GM21390 (cell line): ENCODE results near the gene SUSD6.

ENCODE experiments used
- ATAC-seq: cut with Tn5 transposase; IDR thresholded peaks from one replicate; pipeline ENCODE4 v1.9.1; 2021; ENCODE audit not compliant: unreplicated experiment

Gene SUSD6, protein sequence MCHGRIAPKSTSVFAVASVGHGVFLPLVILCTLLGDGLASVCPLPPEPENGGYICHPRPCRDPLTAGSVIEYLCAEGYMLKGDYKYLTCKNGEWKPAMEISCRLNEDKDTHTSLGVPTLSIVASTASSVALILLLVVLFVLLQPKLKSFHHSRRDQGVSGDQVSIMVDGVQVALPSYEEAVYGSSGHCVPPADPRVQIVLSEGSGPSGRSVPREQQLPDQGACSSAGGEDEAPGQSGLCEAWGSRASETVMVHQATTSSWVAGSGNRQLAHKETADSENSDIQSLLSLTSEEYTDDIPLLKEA

DNA sequence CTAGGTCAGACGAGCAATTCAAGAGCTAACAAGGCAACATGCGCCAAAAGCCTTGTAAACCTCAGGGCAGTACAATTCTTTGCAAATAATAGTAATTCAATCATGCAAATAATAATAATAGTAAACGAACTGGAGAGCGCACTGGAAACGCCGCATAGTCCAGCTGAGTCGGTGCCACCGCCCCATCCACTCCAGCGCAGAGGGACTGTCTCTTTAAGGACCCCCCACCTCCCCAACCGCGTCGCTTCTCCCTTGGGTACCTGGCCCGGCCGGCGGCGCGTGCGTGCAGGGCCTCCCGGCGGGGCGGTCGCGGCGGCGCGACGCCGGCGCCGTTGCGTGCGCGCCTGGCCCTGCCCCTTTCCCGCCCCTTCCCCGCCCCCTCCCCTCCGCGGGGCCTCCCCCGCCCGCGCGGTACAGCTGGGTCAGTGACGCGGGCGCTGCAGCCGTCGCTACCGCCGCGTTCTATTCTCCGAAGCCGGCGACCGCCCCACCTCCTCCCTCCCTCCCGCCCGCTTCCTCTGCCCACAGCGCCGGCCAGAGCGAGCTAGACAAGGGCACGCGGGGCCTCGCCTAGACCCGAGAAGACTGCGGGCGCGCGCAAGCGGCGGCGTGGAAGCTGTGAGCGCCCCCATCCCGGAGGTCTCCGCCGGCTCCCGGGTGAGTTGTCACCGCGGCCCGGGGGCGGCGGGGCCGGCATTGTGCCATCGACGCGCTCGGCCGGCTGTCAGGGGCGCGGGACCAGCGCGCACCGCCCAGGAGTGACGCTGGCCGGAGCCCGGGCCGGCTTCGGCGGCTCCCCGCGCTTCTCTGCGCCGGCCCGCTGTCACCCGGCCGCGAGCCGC is at the start of gene SUSD6:
TSS of gene SUSD6 (plus strand) at position 425 of the 842 bp plus-strand sequence. CDS start 46,997 bp downstream, outside the sequence.
- ATAC-seq: peak; percentile 52

DNA sequence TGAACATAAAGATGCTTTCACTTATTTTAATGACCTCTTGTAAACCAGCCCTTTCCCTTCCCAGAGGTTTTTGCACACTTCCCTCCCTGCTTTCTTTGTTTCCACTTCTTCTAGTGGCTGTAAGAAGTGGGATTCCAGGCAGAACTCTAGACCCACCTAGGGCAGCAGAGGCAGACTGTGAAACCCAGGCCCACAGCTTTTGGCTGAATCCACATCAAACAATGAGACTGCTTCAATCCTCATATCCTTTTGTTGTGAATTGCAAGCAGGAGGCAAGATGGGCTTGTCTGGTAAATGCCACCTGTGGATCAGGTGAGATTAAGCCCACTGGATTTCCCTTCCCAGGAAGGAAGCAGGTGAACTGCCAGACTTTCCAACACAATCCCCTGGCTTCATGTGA is 49.5 kb upstream of the SUSD6 start:
- ATAC-seq: no peak

DNA sequence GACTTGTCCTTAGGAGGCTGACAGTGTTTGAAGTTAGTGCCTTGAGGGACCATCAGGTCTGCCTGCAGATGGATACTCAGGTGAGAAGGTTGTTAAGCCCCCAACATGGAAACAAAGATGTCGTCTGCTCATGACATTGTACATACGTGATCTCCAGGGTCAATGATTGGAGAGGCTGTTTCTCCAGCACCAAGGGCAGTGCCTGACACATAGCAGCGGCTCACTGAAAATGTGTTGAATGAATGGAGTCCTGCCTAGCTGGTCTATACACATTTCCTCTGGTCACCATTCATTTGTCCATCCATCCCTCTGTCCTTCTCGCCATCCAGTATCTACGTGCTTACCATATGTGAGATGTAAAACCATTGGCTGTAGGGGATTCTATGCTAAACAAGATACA is 43.8 kb upstream of the SUSD6 start:
- no peak for ATAC-seq

DNA sequence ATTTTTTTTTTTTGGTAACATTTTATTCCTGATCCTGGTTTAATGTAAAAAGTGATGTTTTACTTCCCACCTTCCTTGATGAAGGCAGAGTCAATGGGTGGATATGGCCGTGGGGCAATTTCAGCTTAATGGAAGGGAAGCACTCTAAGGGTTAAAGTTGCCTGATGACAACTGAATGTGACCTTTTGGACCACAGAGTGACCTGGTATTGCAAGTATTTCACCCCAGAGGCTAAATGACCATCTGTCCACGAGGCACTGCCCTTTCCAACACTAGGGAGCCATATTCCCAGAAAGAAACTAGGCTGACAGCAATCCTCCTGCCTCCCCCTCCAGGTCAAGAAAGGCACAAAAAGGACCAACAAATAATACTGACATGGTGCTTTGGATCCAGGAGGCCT is 41.5 kb upstream of the SUSD6 start:
- ATAC-seq: no peak

DNA sequence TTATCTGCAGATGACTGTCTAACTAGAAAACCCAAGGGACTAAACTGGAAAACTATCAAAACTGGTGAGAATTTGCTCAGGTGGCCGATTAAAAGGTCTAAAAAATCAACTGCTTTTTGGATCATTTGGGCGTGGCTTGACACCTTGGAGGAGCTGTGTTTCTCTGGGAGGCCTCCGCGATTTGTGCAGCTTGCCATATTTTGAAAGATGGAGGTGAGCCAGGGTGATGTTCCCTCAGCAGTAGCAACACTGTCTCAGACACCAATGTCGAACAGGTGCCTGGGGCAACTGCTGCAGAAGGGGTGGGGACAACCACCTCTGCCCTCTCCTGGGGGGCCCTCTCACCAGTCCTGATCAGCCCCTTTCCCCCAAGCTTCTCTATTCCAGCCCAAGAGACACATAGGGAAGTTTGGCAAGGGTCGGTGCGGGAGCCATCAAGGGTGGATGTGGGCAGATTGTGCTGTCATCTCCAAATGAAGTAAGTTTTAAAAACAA is 40.5 kb upstream of the SUSD6 start:
- ATAC-seq: no peak

DNA sequence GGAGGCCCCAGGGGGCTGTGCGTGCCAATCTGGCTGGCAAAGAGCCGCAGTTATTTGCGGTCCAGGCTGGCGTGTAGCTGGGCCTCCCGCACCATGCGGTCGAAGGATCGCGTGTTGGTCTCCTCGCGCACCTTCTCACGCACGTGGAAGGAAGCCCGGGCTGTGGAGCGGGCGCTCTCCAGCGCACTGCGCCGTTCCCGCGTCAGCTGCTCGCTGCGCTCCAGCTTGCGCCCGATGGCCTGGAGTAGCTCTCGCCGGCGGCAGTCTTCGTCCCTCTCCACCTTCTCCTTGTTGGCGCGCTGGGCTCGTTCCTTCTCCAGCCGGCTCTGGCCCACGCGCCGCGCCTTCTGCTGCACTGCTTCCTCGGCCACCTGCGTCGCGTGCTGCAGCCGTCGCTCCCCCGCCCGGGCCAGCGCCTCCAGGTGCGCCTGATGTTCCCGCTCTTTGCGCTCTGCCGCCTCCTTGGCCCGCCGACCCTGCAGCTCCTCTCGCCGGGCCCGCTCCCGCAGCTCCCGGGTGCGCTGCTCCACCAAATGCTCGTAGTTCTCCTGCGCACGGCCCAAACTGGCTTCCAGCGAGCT is 39.9 kb upstream of the SUSD6 start:
- no peak for ATAC-seq

DNA sequence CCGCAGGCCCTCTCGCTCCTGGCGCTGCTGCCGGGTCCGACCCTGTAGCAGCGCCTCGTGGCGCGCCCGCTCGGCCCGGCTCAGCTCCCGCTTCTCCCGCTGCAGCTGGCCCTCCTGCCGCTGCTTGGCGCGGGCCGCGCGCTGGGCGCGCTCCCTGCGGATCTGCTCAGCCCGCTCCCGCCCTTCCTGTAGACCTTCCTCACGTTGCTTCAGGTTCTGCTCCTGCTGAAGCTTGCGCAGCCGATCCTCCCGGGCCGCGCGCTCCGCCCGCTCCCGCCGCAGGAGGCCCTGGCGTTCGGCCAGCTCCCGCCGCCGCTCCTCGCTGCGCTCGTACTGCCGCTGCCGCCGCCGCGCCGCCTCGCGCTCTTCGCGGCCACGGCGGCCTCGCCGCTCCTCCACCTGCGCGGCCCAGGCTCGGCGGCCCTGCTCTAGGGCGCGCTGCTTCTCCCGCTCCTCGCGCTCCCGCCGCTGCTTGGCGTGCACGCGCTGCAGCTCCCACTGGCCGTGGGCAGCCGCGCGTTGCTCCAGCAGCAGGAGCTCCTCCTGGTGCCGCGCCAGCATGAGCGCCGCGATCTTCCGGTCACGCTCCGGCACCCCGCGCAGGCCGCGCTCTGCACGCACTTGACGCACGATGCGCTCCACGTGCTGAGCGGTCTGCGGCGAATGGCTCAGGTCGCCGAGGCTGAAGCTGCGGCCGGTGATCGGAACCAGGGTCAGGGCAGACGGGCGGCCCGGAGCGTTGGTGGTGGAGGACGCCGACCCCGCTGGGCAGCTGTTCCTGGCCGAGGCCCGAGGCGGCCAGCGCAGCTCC is 39.2 kb upstream of the SUSD6 start:
- ATAC-seq: no peak

DNA sequence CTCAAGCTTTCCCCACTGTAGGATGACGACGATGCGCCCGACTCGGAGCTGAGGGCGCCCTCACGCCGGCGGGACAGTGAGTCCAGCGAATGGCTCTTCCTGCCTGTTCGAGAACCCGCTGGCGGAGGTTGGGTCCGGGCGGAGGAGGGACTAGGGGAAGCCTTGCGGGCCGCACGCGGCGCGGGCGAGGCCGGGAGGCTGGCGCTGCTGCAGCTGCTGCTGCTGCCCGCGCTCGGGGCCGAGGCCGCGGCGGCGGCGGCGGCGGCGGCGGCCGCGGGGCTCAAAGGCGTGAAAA is 38.6 kb upstream of the SUSD6 start:
- ATAC-seq: no peak

DNA sequence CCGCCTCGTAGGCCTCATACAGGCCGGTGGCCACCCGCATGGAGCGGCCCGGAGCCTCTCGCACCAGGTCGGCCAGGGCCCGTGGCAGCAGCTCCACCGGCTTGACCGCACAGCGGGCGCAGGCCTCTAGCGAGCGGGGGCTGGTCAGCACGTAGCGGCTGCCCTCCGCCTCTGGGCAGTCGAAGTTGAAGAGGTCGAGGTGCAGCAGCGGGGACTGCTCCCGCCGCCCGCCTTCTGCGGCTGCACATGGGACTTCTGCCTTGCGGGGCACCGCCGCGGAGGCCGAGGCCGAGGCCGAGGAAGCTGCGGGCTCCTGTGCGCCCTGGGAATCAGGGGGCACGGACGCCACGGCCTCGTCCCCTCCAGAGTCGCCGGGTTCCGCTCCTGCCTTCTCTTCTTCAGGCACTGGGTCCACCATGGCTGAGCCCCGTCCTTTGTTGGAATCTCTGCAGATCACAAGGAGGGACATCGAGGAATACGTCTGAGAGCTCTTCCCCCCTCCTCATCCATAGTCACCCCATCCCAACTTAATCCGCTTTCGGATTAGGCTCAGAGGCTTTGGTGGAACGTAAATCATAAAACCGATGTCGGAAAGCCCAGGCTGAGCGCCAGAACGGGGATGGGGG is 38.1 kb upstream of the SUSD6 start:
- ATAC-seq: no peak

DNA sequence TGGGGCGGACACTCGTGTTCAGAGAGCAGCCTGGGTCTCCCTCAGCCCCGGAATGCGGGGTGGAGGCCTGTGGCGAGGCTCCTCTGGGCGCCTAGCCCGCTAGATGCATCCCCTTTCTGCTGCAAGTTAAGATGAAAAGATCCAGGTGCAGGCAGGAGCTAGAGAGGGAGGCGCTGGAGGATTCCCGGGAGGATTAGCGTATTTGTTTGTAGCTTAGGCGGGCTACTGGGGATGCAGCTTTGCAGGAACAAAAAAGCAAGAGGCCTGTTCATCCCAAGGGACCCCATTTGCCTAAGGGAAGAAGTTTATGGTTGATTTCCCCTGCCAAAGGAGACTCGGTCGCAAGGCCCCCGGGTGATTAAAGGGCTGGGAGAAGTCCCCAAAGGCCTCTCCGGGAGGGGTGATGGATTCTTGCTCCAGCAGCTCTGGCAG is 37.5 kb upstream of the SUSD6 start:
- no peak for ATAC-seq

DNA sequence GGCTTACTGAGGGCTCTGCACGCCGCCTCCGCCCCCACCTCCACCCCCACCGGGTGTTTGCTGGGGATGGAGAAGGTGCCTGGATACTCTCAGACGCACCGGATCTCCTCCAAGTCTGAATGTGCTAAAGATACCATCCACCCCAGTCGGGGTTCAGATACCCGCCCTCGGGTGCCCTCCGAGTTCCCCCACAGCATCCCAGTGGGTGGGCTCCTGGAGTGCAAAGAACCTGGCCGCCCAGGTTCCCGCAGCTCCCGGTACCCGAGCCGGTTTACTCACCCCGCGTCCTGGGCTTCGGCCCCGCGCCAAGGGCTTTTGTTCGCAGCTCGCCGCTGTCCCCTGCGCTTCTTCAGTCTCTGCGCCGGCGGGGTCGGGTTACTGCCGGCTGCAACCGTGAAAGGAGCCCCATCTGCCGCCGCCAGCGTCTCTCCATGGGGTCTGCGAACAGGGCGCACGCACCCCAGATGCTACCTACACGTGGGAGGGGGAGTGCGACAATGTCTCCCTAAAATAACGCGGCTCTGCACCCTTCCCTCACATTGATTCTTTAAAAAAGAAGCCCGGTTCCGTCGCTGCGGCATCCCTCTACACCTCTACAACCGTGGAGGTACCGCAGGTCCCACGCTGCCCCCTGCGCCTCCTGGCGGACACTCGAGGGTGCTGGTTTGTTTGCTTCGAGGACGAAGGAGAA is 37.0 kb upstream of the SUSD6 start, which contains the start of gene CCDC177:
TSS of gene CCDC177 (minus strand) at position 609 of the 691 bp plus-strand sequence. CDS start 1,249 bp downstream, outside the sequence.
- ATAC-seq: no peak

DNA sequence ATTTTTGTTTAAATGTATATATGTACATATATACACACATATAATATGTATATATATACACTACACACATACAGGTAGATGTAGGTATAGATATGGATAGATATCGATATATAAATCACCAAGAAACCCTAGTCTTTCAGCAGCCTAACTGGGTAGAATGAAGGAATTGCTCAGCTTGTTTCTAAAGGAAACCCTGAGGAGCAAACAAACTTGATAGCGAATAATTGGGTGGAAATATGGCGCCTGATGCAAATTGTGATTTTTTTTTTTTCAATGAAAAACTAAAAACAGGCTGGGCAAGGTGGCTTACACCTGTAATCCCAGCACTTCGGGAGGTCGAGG is 36.5 kb upstream of the SUSD6 start:
- ATAC-seq: no peak

DNA sequence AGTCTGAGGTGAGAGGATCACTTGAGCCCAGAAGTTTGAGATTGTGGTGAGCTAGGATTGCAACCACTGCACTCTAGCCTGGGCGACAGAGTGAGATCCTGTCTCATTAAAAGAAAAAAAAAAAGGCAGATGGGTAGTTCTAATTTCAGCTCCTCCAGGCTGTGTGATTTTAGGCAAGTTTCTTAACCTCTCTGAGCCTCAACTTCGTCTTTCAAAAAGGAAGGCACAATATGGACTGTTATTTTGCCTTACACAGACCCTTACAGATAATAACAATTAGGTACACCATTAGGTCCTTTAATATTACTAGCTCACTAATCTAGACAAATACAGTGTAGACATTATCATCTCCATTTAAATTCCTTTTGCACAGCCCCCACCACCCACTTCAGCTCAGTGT is 31.9 kb upstream of the SUSD6 start:
- no peak for ATAC-seq

DNA sequence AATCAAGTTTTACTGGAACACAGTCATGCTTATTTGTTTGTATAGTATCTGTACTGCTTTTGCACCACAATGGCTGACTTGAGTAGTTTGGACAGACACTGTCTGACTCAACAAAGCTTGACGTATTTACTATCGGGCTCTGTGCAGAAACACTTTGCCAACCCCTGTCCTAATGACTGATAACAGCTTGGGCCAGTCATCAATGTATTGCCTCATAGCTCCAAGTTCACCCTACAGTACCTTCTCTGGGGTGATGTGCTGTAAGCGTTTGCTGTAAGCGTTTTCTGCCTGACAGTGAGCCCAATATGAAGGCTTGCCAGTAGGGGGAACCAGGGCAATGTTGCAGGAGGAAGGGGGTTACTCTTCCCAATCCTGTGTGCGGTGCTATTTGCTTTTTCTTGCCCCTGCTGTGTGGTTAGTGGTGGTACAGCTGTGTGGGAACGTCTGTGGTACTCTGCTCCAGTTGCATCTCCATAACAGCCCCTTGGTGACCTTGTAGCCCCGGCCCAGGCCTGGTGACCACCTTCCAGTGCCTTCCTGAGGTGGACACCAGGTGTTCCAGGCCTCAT is 31.3 kb upstream of the SUSD6 start:
- no peak for ATAC-seq

DNA sequence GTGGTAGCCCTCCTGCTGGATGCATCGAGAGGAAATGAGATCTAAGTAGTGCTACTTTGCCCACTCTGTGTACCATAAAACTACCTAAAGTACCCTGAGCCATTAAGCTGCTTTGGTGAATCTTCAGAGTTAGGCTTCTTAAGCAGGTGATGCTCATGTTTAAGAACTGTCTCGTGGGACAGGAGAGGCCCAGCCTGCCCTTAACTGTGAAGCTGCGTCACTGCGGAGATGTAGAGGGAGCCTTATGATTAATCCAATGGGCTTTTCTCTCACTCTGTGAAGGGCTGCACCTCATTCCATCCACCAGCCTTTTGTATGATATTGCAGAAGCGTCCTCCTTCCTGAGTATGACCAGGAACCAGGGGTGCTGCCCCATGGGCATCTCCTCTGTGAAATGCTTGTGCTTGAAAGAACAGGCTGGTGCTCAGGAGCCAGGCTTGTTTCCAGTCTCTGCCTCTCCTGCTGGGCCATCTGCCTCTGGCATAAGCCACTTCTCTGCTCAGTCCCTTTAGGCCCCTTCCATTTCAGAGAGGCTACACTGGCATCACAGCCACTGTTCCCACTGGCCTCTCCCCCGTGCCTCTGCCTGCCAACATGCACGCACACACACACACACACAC is 30.0 kb upstream of the SUSD6 start:
- ATAC-seq: no peak

DNA sequence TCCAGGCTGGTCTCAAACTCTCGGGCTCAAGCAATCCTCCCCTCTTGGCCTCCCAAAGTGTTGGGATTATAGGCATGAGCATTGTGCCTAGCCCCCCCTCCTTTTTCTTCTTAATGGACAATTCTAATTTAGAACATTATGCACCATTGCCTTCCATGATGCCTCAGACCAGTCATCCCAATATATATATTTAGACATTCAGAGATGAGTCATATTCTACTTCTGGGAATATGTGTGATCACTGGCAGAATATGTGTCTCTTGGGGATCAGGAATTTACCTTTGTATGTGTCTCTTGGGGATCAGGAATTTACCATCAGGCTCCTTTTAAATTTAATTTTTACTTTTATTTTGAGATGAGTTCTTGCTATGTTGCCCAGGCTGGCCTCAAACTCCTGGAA is 29.2 kb upstream of the SUSD6 start:
- ATAC-seq: no peak

DNA sequence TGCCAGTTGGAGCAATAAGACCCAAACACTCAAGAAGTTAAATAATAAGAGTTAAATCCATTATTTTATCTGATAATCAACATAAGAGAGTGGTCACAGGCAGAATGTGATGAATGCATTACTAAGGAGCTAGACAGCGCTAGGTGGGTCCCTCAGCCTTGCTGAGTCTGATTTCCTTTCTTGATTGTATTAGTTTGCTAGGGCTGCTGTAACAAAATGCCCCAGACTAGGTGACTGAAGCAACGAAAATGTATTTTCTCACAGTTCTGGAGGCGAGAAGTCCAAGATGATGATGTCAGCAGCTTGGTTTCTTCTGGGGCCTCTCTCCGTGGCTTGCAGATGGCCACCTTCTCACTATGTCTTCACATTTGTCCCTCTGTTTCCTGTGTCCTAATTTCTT is 28.6 kb upstream of the SUSD6 start:
- ATAC-seq: no peak

DNA sequence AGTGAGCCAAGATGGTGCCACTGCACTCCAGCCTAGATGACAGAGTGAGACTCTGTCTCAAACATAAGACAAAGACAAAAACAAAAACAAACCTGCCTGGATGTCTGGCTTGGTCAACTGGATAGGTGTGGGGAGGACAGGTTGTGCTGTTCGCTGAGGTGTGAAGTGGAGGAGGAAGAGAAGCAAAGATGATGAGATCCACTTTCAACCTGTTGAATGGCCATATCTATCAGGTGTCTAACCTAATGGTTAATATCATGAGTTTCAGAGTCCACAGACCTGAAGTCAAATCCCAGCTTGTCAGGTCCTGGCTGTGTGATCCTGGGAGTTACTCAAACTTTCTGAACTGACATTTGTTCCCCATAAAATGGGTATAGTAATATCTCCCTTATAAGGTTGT is 27.0 kb upstream of the SUSD6 start:
- ATAC-seq: no peak

DNA sequence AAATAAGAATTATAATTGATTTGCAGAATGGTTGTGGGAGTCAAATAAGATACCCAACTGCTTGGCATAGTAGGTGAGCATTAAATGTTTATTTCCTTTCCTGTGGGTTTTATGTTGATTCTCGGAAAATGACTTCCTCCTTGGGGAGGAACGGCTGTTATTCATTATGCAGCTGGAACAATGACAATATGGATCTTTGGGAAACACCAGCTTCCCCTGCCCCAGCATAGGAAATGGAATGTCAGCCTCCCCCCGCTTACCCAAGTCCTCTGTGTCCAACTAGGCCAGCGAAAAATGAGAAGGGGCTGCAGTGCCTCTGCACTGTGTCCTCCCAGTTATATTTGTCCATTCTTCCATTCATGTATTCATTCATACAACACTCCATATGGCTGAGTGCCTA is 25.0 kb upstream of the SUSD6 start:
- no peak for ATAC-seq
